Measurements from ENCODE around the gene HRH2.

HRH2 gene

GRCh38 chr5:175657593-175658271 lies at the start of gene HRH2:
HRH2 (plus strand) TSS chr5:175658071; CDS start chr5:175683234, 25,163 bp downstream.
- Histone ChIP-seq H3K27ac (ENCODE audit: low read depth, low read length) (no peak within 1 kb of the TSS), H3K79me2 (ENCODE audit: control insufficient read depth, low read length) (no peaks in the 10 kb centered on the region), H4K20me1 (ENCODE audit: control insufficient read depth, insufficient read depth, low read depth, low read length) (no peaks in the 10 kb centered on the region), H3F3A (ENCODE audit: control insufficient read depth, insufficient read depth) (no peaks in the 10 kb centered on the region), H3K27me3 (ENCODE audit: control insufficient read depth, low read length) (no peaks in the 10 kb centered on the region; the same call in none of the 2 replicates), H3K4me2 (ENCODE audit: low read length) (no peak within 1 kb of the TSS), H3K4me1 (ENCODE audit: control insufficient read depth, low read length) (no peaks in the 10 kb centered on the region), H3K36me3 (ENCODE audit: control insufficient read depth, low read length) (no peaks in the 10 kb centered on the region), H3K4me3 (ENCODE audit: low read length) (no peak within 1 kb of the TSS), H3K9me2 (replicated peaks; ENCODE audit: control insufficient read depth, low read length) (no peaks in the 10 kb centered on the region), H3K9me3 (ENCODE audit: control insufficient read depth, insufficient read depth, low read length) (no peaks in the 10 kb centered on the region)
- TF ChIP-seq CTCF (IDR thresholded peaks at IDR 0.05; ENCODE audit: low read depth, low read length, poor library complexity, severe bottlenecking) = no peak
- TF ChIP-seq EZH2phosphoT487 (IDR thresholded peaks at IDR 0.05; ENCODE audit: borderline replicate concordance, low read length) = no peak

- TF ChIP-seq CTCF (IDR thresholded peaks at IDR 0.05; ENCODE audit: low read depth, low read length, poor library complexity, severe bottlenecking) (no peak), EZH2phosphoT487 (IDR thresholded peaks at IDR 0.05; ENCODE audit: borderline replicate concordance, low read length) (no peak)
- Histone ChIP-seq H3K79me2 (ENCODE audit: control insufficient read depth, low read length) (no peaks in the 10 kb centered on the region), H3F3A (ENCODE audit: control insufficient read depth, insufficient read depth) (no peaks in the 10 kb centered on the region), H4K20me1 (ENCODE audit: control insufficient read depth, insufficient read depth, low read depth, low read length) (no peaks in the 10 kb centered on the region), H3K9me2 (replicated peaks; ENCODE audit: control insufficient read depth, low read length) (no peaks in the 10 kb centered on the region), H3K27me3 (ENCODE audit: control insufficient read depth, low read length) (peaks cover 4% of the 10 kb centered on the region; the same call in 1 of the 2 replicates), H3K9me3 (ENCODE audit: control insufficient read depth, insufficient read depth, low read length) (no peaks in the 10 kb centered on the region), H3K36me3 (ENCODE audit: control insufficient read depth, low read length) (no peaks in the 10 kb centered on the region), H3K27ac (ENCODE audit: low read depth, low read length) (no peak overlapping the region), H3K4me1 (ENCODE audit: control insufficient read depth, low read length) (no peaks in the 10 kb centered on the region), H3K4me3 (ENCODE audit: low read length) (no peak overlapping the region), H3K4me2 (ENCODE audit: low read length) (no peak overlapping the region)
These were observed 48.3 kb upstream of the HRH2 start for GRCh38 chr5:175609526-175609925.

- Histone ChIP-seq H4K20me1 (ENCODE audit: control insufficient read depth, insufficient read depth, low read depth, low read length) (no peaks in the 10 kb centered on the region), H3K36me3 (ENCODE audit: control insufficient read depth, low read length) (no peaks in the 10 kb centered on the region), H3K27me3 (ENCODE audit: control insufficient read depth, low read length) (no peaks in the 10 kb centered on the region), H3K79me2 (ENCODE audit: control insufficient read depth, low read length) (no peaks in the 10 kb centered on the region), H3K27ac (ENCODE audit: low read depth, low read length) (no peak overlapping the region), H3K9me2 (replicated peaks; ENCODE audit: control insufficient read depth, low read length) (no peaks in the 10 kb centered on the region), H3K9me3 (ENCODE audit: control insufficient read depth, insufficient read depth, low read length) (no peaks in the 10 kb centered on the region), H3K4me2 (ENCODE audit: low read length) (no peak overlapping the region), H3F3A (ENCODE audit: control insufficient read depth, insufficient read depth) (no peaks in the 10 kb centered on the region), H3K4me3 (ENCODE audit: low read length) (no peak overlapping the region), H3K4me1 (ENCODE audit: control insufficient read depth, low read length) (no peaks in the 10 kb centered on the region)
- TF ChIP-seq EZH2phosphoT487 (IDR thresholded peaks at IDR 0.05; ENCODE audit: borderline replicate concordance, low read length) (no peak), CTCF (IDR thresholded peaks at IDR 0.05; ENCODE audit: low read depth, low read length, poor library complexity, severe bottlenecking) (no peak)
These were observed 47.5 kb upstream of the HRH2 start for GRCh38 chr5:175610381-175610780.
